DND-41 (cell line): ENCODE results near the gene GINS2.

ENCODE experiments used
- ATAC-seq: fragments of 200-7000 bp; cut with Tn5 transposase; 3 replicates; pipeline ENCODE4 v1.9.1; 2021; ENCODE audit warnings: low read depth; ENCODE audit not compliant: insufficient read depth
- DNase-seq: peaks from one replicate; pipeline ENCODE4 v3.0.0-alpha.2; 2020
- H2AFZ ChIP-seq: 2 replicates; pipeline ENCODE4 v1.6.0; 2012; ENCODE audit warnings: low read depth, low read length
- H3K27ac ChIP-seq: 2 replicates; pipeline ENCODE4 v1.5.1; 2012; ENCODE audit warnings: low read length, inconsistent platforms
- H3K27me3 ChIP-seq: fragments of 200-600 bp; sonication (generic); 2 replicates; pipeline ENCODE4 v1.6.0; 2012; ENCODE audit warnings: low read length, mild to moderate bottlenecking, inconsistent platforms; ENCODE audit not compliant: insufficient read depth, poor library complexity
- H3K36me3 ChIP-seq: 2 replicates; pipeline ENCODE4 v1.5.1; 2012; ENCODE audit warnings: low read length, inconsistent platforms; ENCODE audit not compliant: insufficient read depth
- H3K4me1 ChIP-seq: 2 replicates; pipeline ENCODE4 v1.5.1; 2012; ENCODE audit warnings: mild to moderate bottlenecking, low read length; ENCODE audit not compliant: insufficient read depth
- H3K4me2 ChIP-seq: 2 replicates; pipeline ENCODE4 v1.6.0; 2012; ENCODE audit warnings: mild to moderate bottlenecking, moderate library complexity, low read length, inconsistent platforms; ENCODE audit not compliant: insufficient read depth
- H3K4me3 ChIP-seq, 2 experiments: fragments of 200-600 bp in 1 of 2; shearing (Covaris generic) in 1 of 2; 2 replicates each; pipeline ENCODE4 v1.5.1; 2012 to 2016; ENCODE audit warnings: inconsistent platforms in 2 of 2, low read length in 2 of 2, mild to moderate bottlenecking in 2 of 2, low read depth in 1 of 2, moderate library complexity in 1 of 2
- H3K79me2 ChIP-seq: 2 replicates; pipeline ENCODE4 v1.6.0; 2012; ENCODE audit warnings: low read length, inconsistent platforms; ENCODE audit not compliant: insufficient read depth
- H3K9ac ChIP-seq: 2 replicates; pipeline ENCODE4 v1.6.0; 2012; ENCODE audit warnings: low read depth, mild to moderate bottlenecking, inconsistent platforms, low read length, moderate library complexity
- H3K9me3 ChIP-seq: 2 replicates; pipeline ENCODE4 v1.5.1; 2012; ENCODE audit warnings: low read length, moderate library complexity, mild to moderate bottlenecking, inconsistent platforms; ENCODE audit not compliant: insufficient read depth, severe bottlenecking
- H4K20me1 ChIP-seq: 2 replicates; pipeline ENCODE4 v1.6.0; 2012; ENCODE audit warnings: low read length; ENCODE audit not compliant: insufficient read depth
- EZH2 ChIP-seq: IDR thresholded peaks from 3 replicates; pipeline ENCODE4 v1.6.1; 2012; ENCODE audit warnings: borderline replicate concordance, low read depth, mild to moderate bottlenecking, moderate library complexity, low read length, inconsistent platforms; ENCODE audit not compliant: severe bottlenecking
- TF ChIP-seq, protein P1 (sequence below): IDR thresholded peaks from 2 replicates; pipeline ENCODE4 v1.5.1; 2012; ENCODE audit warnings: borderline replicate concordance, low read length, moderate library complexity, mild to moderate bottlenecking; ENCODE audit not compliant: poor library complexity, severe bottlenecking; ENCODE audit errors: extremely low read depth

Gene GINS2

DNA sequence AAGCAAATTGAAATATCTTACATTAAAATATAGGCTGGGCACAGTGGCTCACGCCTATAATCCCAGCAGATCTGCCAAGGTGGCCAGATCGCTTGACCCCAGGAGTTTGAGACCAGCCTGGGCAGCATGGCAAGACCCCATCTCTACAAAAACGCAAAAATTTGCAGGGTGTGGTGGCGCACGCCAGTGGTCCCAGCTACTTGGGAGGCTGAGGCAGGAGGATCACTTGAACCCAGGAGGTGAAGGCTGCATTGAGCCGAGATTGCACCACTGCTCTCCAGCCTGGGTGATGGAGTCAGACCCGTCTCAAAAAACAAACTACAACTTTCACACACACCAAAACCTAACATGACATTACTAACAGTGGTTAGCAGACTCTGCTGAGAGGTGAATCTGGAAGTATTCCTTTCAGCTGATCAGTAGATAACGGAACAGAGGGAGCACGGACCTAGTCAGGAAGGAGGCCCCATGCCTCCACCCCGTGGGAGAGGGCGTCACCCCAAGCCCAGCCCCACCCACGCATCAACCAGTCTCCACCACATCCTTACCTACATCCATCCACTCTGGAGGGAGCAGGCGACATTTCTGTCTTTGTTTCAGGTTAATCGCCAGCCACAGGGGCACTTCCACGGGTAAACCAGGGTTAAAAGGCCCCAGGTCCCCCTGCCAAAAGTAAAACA, 1.7 kb downstream of the GINS2 start:
- H2AFZ ChIP-seq: no peak overlapping the region
- H3K4me2 ChIP-seq: peak overlapping the region; percentile 87
- H4K20me1 ChIP-seq: peaks cover 48% of the 10 kb centered on the region
- H3K4me1 ChIP-seq: peaks cover 43% of the 10 kb centered on the region
- TF ChIP-seq, protein P1, sequence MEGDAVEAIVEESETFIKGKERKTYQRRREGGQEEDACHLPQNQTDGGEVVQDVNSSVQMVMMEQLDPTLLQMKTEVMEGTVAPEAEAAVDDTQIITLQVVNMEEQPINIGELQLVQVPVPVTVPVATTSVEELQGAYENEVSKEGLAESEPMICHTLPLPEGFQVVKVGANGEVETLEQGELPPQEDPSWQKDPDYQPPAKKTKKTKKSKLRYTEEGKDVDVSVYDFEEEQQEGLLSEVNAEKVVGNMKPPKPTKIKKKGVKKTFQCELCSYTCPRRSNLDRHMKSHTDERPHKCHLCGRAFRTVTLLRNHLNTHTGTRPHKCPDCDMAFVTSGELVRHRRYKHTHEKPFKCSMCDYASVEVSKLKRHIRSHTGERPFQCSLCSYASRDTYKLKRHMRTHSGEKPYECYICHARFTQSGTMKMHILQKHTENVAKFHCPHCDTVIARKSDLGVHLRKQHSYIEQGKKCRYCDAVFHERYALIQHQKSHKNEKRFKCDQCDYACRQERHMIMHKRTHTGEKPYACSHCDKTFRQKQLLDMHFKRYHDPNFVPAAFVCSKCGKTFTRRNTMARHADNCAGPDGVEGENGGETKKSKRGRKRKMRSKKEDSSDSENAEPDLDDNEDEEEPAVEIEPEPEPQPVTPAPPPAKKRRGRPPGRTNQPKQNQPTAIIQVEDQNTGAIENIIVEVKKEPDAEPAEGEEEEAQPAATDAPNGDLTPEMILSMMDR: no peak
- TF ChIP-seq EZH2: no peak
- H3K4me3 ChIP-seq: peak overlapping the region; percentile 93 to 98; a peak in 3 of 4 replicates
- no peaks in the 10 kb centered on the region for H3K9me3 ChIP-seq
- no peak overlapping the region; the same call in 1 of the 2 replicates for H3K27ac ChIP-seq
- ATAC-seq (peak; percentile 29; the same call in 1 of the 3 replicates), DNase-seq (peak; percentile 48)
- H3K36me3 ChIP-seq: peaks cover 41% of the 10 kb centered on the region
- H3K27me3 ChIP-seq: peaks cover 2% of the 10 kb centered on the region
- peaks cover 64% of the 10 kb centered on the region for H3K79me2 ChIP-seq
- H3K9ac ChIP-seq: peak overlapping the region; percentile 92

DNA sequence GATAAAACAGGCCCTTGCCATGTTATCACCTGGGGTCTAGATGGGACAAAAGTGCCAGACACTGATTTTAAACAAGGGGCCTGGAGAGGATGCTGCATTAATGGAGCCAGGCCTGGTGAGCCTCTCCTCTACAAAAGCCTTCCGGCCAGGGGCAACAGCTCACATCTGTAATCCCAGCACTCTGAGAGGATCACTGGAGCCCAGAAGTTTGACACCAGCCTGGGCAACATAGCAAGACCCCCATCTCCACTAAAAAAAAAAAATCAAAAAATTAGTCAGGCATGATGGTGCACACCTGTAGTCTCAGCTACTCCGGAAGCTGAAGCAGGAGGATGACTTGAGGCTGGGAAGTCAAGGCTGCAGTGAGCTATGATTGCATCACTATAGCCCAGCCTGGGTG, 3.5 kb downstream of the GINS2 start:
- TF ChIP-seq EZH2: no peak
- TF ChIP-seq, protein P1: no peak
- Histone ChIP-seq H3K4me1 (peaks cover 43% of the 10 kb centered on the region), H3K27me3 (no peaks in the 10 kb centered on the region), H3K9ac (no peak overlapping the region), H3K9me3 (no peaks in the 10 kb centered on the region), H3K36me3 (peaks cover 57% of the 10 kb centered on the region), H2AFZ (no peak overlapping the region), H3K27ac (no peak overlapping the region), H3K79me2 (peaks cover 71% of the 10 kb centered on the region), H3K4me2 (peak overlapping the region; percentile 19; the same call in 1 of the 2 replicates), H3K4me3 (no peak overlapping the region), H4K20me1 (peaks cover 60% of the 10 kb centered on the region)
- no peak for ATAC-seq
- no peak for DNase-seq

DNA sequence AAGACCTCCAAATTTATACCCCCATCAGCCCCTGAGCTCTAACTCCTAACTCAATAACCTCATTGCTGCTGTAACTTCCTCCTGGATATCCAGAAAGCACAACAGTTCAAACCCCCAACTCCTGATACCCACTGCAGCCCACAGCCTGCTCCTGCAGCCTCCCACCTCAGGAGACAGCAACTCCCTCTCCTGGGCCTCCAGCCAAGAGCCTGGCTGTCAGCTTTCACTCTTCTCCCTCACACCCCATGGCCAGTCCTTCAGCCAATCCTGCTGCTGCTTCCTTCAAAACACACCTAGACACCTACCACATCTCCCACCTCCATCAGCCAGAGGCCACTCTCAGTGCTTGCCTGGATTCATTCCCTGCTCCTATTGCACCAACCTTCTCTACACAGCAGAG, 5.4 kb downstream of the GINS2 start:
- TF ChIP-seq EZH2: no peak
- TF ChIP-seq, protein P1: no peak
- Histone ChIP-seq H3K27ac (no peak overlapping the region), H3K4me3 (no peak overlapping the region), H3K27me3 (no peaks in the 10 kb centered on the region), H3K4me2 (no peak overlapping the region), H3K36me3 (peaks cover 75% of the 10 kb centered on the region), H2AFZ (no peak overlapping the region), H3K79me2 (peaks cover 67% of the 10 kb centered on the region), H3K4me1 (peaks cover 37% of the 10 kb centered on the region), H4K20me1 (peaks cover 66% of the 10 kb centered on the region), H3K9ac (no peak overlapping the region), H3K9me3 (no peaks in the 10 kb centered on the region)
- DNase-seq: no peak
- ATAC-seq: no peak

DNA sequence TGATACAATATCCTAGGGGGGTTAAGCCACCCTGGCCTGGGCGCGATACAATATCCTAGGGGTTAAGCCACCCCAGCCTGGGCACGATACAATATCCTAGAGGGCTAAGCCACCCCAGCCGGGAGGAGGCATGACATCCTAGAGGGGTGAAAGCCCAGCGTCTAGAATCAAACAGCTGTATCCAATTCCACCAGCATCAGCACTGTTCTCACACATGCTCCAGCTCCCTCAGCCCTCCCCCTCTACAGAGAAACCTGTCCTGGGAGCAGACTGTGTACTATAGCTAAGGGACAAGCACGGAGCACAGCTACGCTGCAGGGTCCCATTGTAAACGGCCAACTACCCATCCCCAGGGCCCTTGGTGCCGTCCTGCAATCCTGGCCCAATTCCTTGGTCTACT, 6.2 kb downstream of the GINS2 start:
- no peak overlapping the region for H2AFZ ChIP-seq
- no peak overlapping the region for H3K27ac ChIP-seq
- no peaks in the 10 kb centered on the region for H3K9me3 ChIP-seq
- DNase-seq (no peak), ATAC-seq (no peak)
- no peaks in the 10 kb centered on the region for H3K27me3 ChIP-seq
- H3K79me2 ChIP-seq: peaks cover 59% of the 10 kb centered on the region
- H3K4me1 ChIP-seq: peaks cover 30% of the 10 kb centered on the region
- TF ChIP-seq, protein P1: no peak
- no peak for TF ChIP-seq EZH2
- H3K4me3 ChIP-seq: no peak overlapping the region
- H3K4me2 ChIP-seq: no peak overlapping the region
- H4K20me1 ChIP-seq: peaks cover 62% of the 10 kb centered on the region
- H3K9ac ChIP-seq: no peak overlapping the region
- peaks cover 83% of the 10 kb centered on the region for H3K36me3 ChIP-seq
